H1 (cell line): ENCODE data around the gene RIN1.

Experiments
- CTCF ChIP-seq, 3 experiments: IDR thresholded peaks; 1 replicate in 2 of 3; 2 replicates in 1 of 3; pipeline versions ENCODE4 v1.5.1 to v1.6.1; 2011; ENCODE audit warnings: low read length in 3 of 3, mild to moderate bottlenecking in 3 of 3, inconsistent platforms in 2 of 3, low read depth in 1 of 3, moderate library complexity in 1 of 3; ENCODE audit not compliant: insufficient read depth in 1 of 3; ENCODE audit errors: control extremely low read depth in 1 of 3
- EP300 ChIP-seq, 2 experiments: IDR thresholded peaks; 1 replicate in 1 of 2; 2 replicates in 1 of 2; pipeline ENCODE4 v1.6.1; 2011 to 2012; ENCODE audit warnings: low read depth in 2 of 2, low read length in 2 of 2, mild to moderate bottlenecking in 2 of 2, borderline replicate concordance in 1 of 2, inconsistent platforms in 1 of 2, moderate library complexity in 1 of 2
- EZH2 ChIP-seq: fragments of 200-600 bp; sonication (generic); IDR thresholded peaks from 2 replicates; pipeline ENCODE4 v1.7.1; 2012; ENCODE audit warnings: low read depth, mild to moderate bottlenecking, moderate library complexity, low read length, inconsistent platforms; ENCODE audit not compliant: severe bottlenecking
- RNF2 ChIP-seq: fragments of 200-900, 300-1000 bp; sonication (generic); IDR thresholded peaks from 2 replicates; pipeline ENCODE4 v1.7.1; 2016; ENCODE audit warnings: borderline replicate concordance, low read depth, mild to moderate bottlenecking, antibody characterized with exemption, low read length; ENCODE audit not compliant: poor library complexity, severe bottlenecking; ENCODE audit errors: missing control alignments
- USF2 ChIP-seq: IDR thresholded peaks from 2 replicates; pipeline ENCODE4 v1.6.1; 2011; ENCODE audit warnings: low read length, improper control_type of control experiment

GRCh38 chr11:66323684-66324083 is 12.6 kb downstream of the RIN1 start:
- TF ChIP-seq CTCF (IDR thresholded peaks at IDR 0.05; ENCODE audit: control extremely low read depth in 1 of 3, insufficient read depth in 1 of 3, low read depth in 1 of 3, low read length in 3 of 3): no peak
- no peak for TF ChIP-seq EP300 (IDR thresholded peaks at IDR 0.05; ENCODE audit: borderline replicate concordance in 1 of 2, low read depth in 2 of 2, low read length in 2 of 2)
- TF ChIP-seq EZH2: no peak
- TF ChIP-seq RNF2: no peak
- no peak for TF ChIP-seq USF2
